H1 (cell line): Measurements from ENCODE around the gene LRBA. TPM values are rescaled to one million over a fixed set of nuclear protein-coding genes. Genes with fewer than 3 reads are reported as not detected.

Experiments used
- CTCF ChIA-PET: fragments of 300-600 bp; sonication (Branson Sonifier 250); formaldehyde crosslinking; loops from one replicate; lab custom pipeline; 2021; ENCODE audit not compliant: partially characterized antibody; lab: Charles Lee
- POLR2A ChIA-PET: fragments of 300-600 bp; sonication (Branson Sonifier 250); formaldehyde crosslinking; loops from one replicate; lab custom pipeline; 2021; ENCODE audit warnings: inconsistent platforms; ENCODE audit not compliant: partially characterized antibody; lab: Charles Lee
- DNase-seq, 2 experiments: peaks; one replicate each; pipeline versions ENCODE4 v3.0.0 to v3.0.0-alpha.2; 2010 to 2022; ENCODE audit warnings: low spot score in 2 of 2, low read depth in 1 of 2, mixed read lengths in 1 of 2
- FAIRE-seq: peaks from 2 replicates; lab custom pipeline; 2011; peaks lifted over from hg19 to GRCh38; lab: Jason Lieb, UNC
- H2AFZ ChIP-seq: 2 replicates; pipeline ENCODE4 v1.8.1; 2012; ENCODE audit warnings: low read length, inconsistent platforms
- H2AK5ac ChIP-seq: 2 replicates; pipeline ENCODE4 v1.6.1; 2013; ENCODE audit warnings: low read depth, low read length
- H2BK120ac ChIP-seq: replicated peaks from 2 replicates; pipeline ENCODE3; 2013; ENCODE audit warnings: low read depth, low read length, inconsistent platforms
- H2BK12ac ChIP-seq: 2 replicates; pipeline ENCODE4 v1.6.1; 2013; ENCODE audit warnings: low read depth, low read length
- H2BK15ac ChIP-seq: 2 replicates; pipeline ENCODE4 v1.6.1; 2013; ENCODE audit warnings: low read length
- H2BK20ac ChIP-seq: 2 replicates; pipeline ENCODE4 v1.6.1; 2013; ENCODE audit warnings: low read length
- H2BK5ac ChIP-seq: 2 replicates; pipeline ENCODE4 v1.6.1; 2013; ENCODE audit warnings: low read depth, low read length
- H3K14ac ChIP-seq: 2 replicates; pipeline ENCODE4 v1.6.1; 2013; ENCODE audit warnings: inconsistent platforms; ENCODE audit not compliant: insufficient read length
- H3K18ac ChIP-seq: 2 replicates; pipeline ENCODE4 v1.6.1; 2013; ENCODE audit warnings: low read length; ENCODE audit errors: extremely low read depth
- H3K23ac ChIP-seq: 2 replicates; pipeline ENCODE4 v1.6.1; 2013; ENCODE audit warnings: inconsistent platforms; ENCODE audit not compliant: insufficient read length
- H3K23me2 ChIP-seq: 2 replicates; pipeline ENCODE4 v1.6.1; 2013; ENCODE audit warnings: low read depth, low read length
- H3K27ac ChIP-seq: 2 replicates; pipeline ENCODE4 v1.6.1; 2011; ENCODE audit warnings: low read depth, low read length, inconsistent platforms
- H3K27me3 ChIP-seq, 4 experiments: replicated peaks in 1 of 4; 1 replicate in 1 of 4; 2 replicates in 3 of 4; pipeline versions ENCODE4 v1.6.1 to v1.8.1; 2011 to 2013; ENCODE audit warnings: low read length in 3 of 4, mild to moderate bottlenecking in 3 of 4, inconsistent platforms in 2 of 4, mixed read lengths in 2 of 4, moderate library complexity in 1 of 4; ENCODE audit not compliant: control insufficient read depth in 3 of 4, insufficient read depth in 3 of 4; ENCODE audit errors: extremely low read depth in 1 of 4
- H3K36me3 ChIP-seq, 4 experiments: 2 replicates each; pipeline versions ENCODE4 v1.6.1 to v1.8.1; 2011 to 2013; ENCODE audit warnings: mild to moderate bottlenecking in 4 of 4, low read length in 3 of 4, moderate library complexity in 2 of 4, control low read depth in 1 of 4, inconsistent platforms in 1 of 4; ENCODE audit not compliant: insufficient read depth in 4 of 4, control insufficient read depth in 2 of 4
- H3K4ac ChIP-seq: replicated peaks from 2 replicates; pipeline ENCODE3; 2013; ENCODE audit warnings: low read length, low read depth, mixed read lengths, inconsistent platforms; ENCODE audit not compliant: insufficient read length
- H3K4me1 ChIP-seq, 4 experiments: replicated peaks in 1 of 4; 1 replicate in 1 of 4; 2 replicates in 3 of 4; pipeline versions ENCODE4 v1.6.1 to v1.8.1; 2011 to 2013; ENCODE audit warnings: low read length in 3 of 4, inconsistent platforms in 2 of 4, mixed read lengths in 1 of 4; ENCODE audit not compliant: insufficient read depth in 4 of 4, control insufficient read depth in 3 of 4
- H3K4me2 ChIP-seq, 2 experiments: 2 replicates each; pipeline versions ENCODE4 v1.6.1 to v1.8.1; 2011 to 2013; ENCODE audit warnings: low read depth in 2 of 2, low read length in 2 of 2, control low read depth in 1 of 2, inconsistent platforms in 1 of 2, mild to moderate bottlenecking in 1 of 2; ENCODE audit not compliant: insufficient read depth in 1 of 2
- H3K4me3 ChIP-seq, 4 experiments: fragments of 200-600, 300-600 bp in 1 of 4; sonication (generic), shearing (Covaris generic), sonication (Bioruptor Twin) in 1 of 4; 2 replicates each; pipeline versions ENCODE4 v1.5.1 to v1.8.1; 2011 to 2016; ENCODE audit warnings: low read length in 4 of 4, low read depth in 3 of 4, control low read depth in 2 of 4, inconsistent platforms in 2 of 4, mild to moderate bottlenecking in 2 of 4, mixed read lengths in 1 of 4, moderate library complexity in 1 of 4; ENCODE audit not compliant: insufficient read depth in 2 of 4; ENCODE audit errors: extremely low read depth in 1 of 4
- H3K56ac ChIP-seq: replicated peaks from 2 replicates; pipeline ENCODE3; 2013; ENCODE audit warnings: low read depth, mild to moderate bottlenecking, mixed read lengths, low read length, inconsistent platforms; ENCODE audit not compliant: insufficient read length
- H3K79me1 ChIP-seq: 2 replicates; pipeline ENCODE4 v1.6.1; 2013; ENCODE audit warnings: low read depth, low read length, control low read depth
- H3K79me2 ChIP-seq, 2 experiments: 2 replicates each; pipeline versions ENCODE4 v1.6.1 to v1.8.1; 2012 to 2013; ENCODE audit warnings: low read length in 2 of 2, mild to moderate bottlenecking in 2 of 2, inconsistent platforms in 1 of 2; ENCODE audit not compliant: insufficient read depth in 2 of 2, control insufficient read depth in 1 of 2
- H3K9ac ChIP-seq, 4 experiments: replicated peaks in 1 of 4; 1 replicate in 1 of 4; 2 replicates in 3 of 4; pipeline versions ENCODE4 v1.6.1 to v1.8.1; 2011 to 2013; ENCODE audit warnings: low read depth in 3 of 4, low read length in 3 of 4, control low read depth in 2 of 4, mild to moderate bottlenecking in 2 of 4, moderate library complexity in 2 of 4, inconsistent platforms in 1 of 4; ENCODE audit errors: extremely low read depth in 1 of 4
- H3K9me3 ChIP-seq, 2 experiments: 2 replicates each; pipeline versions ENCODE4 v1.6.1 to v1.8.1; 2012 to 2013; ENCODE audit warnings: mild to moderate bottlenecking in 2 of 2, moderate library complexity in 2 of 2, control low read depth in 1 of 2, inconsistent platforms in 1 of 2, low read depth in 1 of 2, low read length in 1 of 2, mixed read lengths in 1 of 2; ENCODE audit not compliant: insufficient read depth in 2 of 2
- H4K20me1 ChIP-seq, 2 experiments: replicated peaks in 1 of 2; 2 replicates each; pipeline versions ENCODE3 to v1.8.1; 2011 to 2013; ENCODE audit warnings: inconsistent platforms in 2 of 2, low read length in 2 of 2, mild to moderate bottlenecking in 1 of 2; ENCODE audit not compliant: insufficient read depth in 2 of 2, control insufficient read depth in 1 of 2
- H4K5ac ChIP-seq: 2 replicates; pipeline ENCODE4 v1.6.1; 2013; ENCODE audit warnings: low read length, low read depth, mixed read lengths, inconsistent platforms; ENCODE audit not compliant: insufficient read length
- H4K8ac ChIP-seq: 2 replicates; pipeline ENCODE4 v1.8.0; 2013; ENCODE audit warnings: mild to moderate bottlenecking, moderate library complexity, low read length, inconsistent platforms; ENCODE audit not compliant: insufficient read depth; ENCODE audit errors: extremely low read depth
- H4K91ac ChIP-seq: replicated peaks from 2 replicates; pipeline ENCODE3; 2013; ENCODE audit warnings: low read length, mixed read lengths, inconsistent platforms; ENCODE audit not compliant: insufficient read length
- CHD2 ChIP-seq: IDR thresholded peaks from 2 replicates; pipeline ENCODE4 v1.6.1; 2012; ENCODE audit warnings: low read length, improper control_type of control experiment
- EGR1 ChIP-seq: IDR thresholded peaks from 2 replicates; pipeline ENCODE4 v1.6.1; 2011; ENCODE audit warnings: low read depth, low read length, borderline replicate concordance
- GTF2F1 ChIP-seq: IDR thresholded peaks from 2 replicates; pipeline ENCODE4 v1.6.1; 2012; ENCODE audit warnings: low read depth, low read length, improper control_type of control experiment, borderline replicate concordance
- HDAC6 ChIP-seq: IDR thresholded peaks from one replicate; pipeline ENCODE4 v1.7.1; 2012; ENCODE audit warnings: low read depth, mild to moderate bottlenecking, inconsistent platforms, low read length, moderate library complexity
- KDM4A ChIP-seq: IDR thresholded peaks from one replicate; pipeline ENCODE4 v1.7.1; 2012; ENCODE audit warnings: low read depth, mild to moderate bottlenecking, moderate library complexity, low read length, inconsistent platforms; ENCODE audit not compliant: severe bottlenecking
- POLR2A ChIP-seq, 2 experiments: IDR thresholded peaks; 1 replicate in 1 of 2; 2 replicates in 1 of 2; pipeline ENCODE4 v1.6.1; 2011; ENCODE audit warnings: low read depth in 2 of 2, low read length in 2 of 2, mild to moderate bottlenecking in 2 of 2; ENCODE audit errors: control extremely low read depth in 1 of 2
- RAD21 ChIP-seq, 2 experiments: IDR thresholded peaks in 1 of 2; conservative IDR thresholded peaks in 1 of 2; 2 replicates each; pipeline ENCODE4 v1.6.1; 2011; ENCODE audit warnings: low read depth in 2 of 2, low read length in 2 of 2, improper control_type of control experiment in 1 of 2, inconsistent platforms in 1 of 2, mild to moderate bottlenecking in 1 of 2, moderate library complexity in 1 of 2
- RFX5 ChIP-seq: IDR thresholded peaks from 2 replicates; pipeline ENCODE4 v1.6.1; 2011; ENCODE audit warnings: low read depth, low read length, improper control_type of control experiment, borderline replicate concordance
- SIX5 ChIP-seq: IDR thresholded peaks from 2 replicates; pipeline ENCODE4 v1.6.1; 2011; ENCODE audit warnings: mild to moderate bottlenecking, low read depth, low read length
- SRF ChIP-seq: IDR thresholded peaks from 2 replicates; pipeline ENCODE4 v1.6.1; 2011; ENCODE audit warnings: mild to moderate bottlenecking, low read depth, low read length, moderate library complexity
- TAF7 ChIP-seq: optimal IDR thresholded peaks from 2 replicates; pipeline ENCODE3; 2011; ENCODE audit warnings: low read depth, mild to moderate bottlenecking, inconsistent platforms, low read length, moderate library complexity, borderline replicate concordance
- WGBS, 2 experiments: shearing (Covaris generic) in 1 of 2; methylation state at CpG; one replicate each; pipeline versions ENCODE4 v1.1.6 to v1.1.7; 2013 to 2015; ENCODE audit warnings: low lambda C conversion rate in 2 of 2, mixed read lengths in 2 of 2, inconsistent platforms in 1 of 2, low coverage in 1 of 2, missing lambda C conversion rate in 1 of 2; ENCODE audit not compliant: insufficient replicate concordance in 2 of 2, insufficient coverage in 1 of 2, insufficient read length in 1 of 2; ENCODE audit errors: extremely low coverage in 1 of 2, missing lambda C conversion rate in 1 of 2; 5-methylcytosine and 5-hydroxymethylcytosine counted together
- polyA plus RNA-seq, 7 experiments: library from polyadenylated mRNA; depleted of rRNA in 3 of 7; stranded (reverse) in 5 of 7; unstranded in 2 of 7; fragments of >200 nt in 5 of 7; fragments of 200-250 nt in 2 of 7; gene quantifications; 1 replicate in 5 of 7; 2 replicates in 1 of 7; 4 replicates in 1 of 7; pipeline versions ENCODE4 v1.2.1 to v1.2.3, GENCODE V29; 2011 to 2013; ENCODE audit warnings: missing spikeins in 2 of 7, mixed read lengths in 2 of 7
- total RNA-seq: library from RNA; stranded (reverse); fragmentation: NEBNext Ultra II Directional; extraction: Animal tissue kit (Norgen Biotek cat#: 25700); gene quantifications from 2 replicates; pipeline ENCODE4 v1.2.1, GENCODE V29; 2021
- TF ChIP-seq, protein P1 (sequence below): IDR thresholded peaks from 2 replicates; pipeline ENCODE4 v1.6.1; 2011; ENCODE audit warnings: low read length, improper control_type of control experiment
- TF ChIP-seq, protein P2 (sequence below): IDR thresholded peaks from 2 replicates; pipeline ENCODE4 v1.6.1; 2012; ENCODE audit warnings: inconsistent platforms

LRBA gene
- total and polyA plus RNA-seq, 2 of the 8 experiments (the other 6 are each of a cell fraction or from before 2014, with no cell fraction given) = 54.6 to 83.2 TPM

DNA sequence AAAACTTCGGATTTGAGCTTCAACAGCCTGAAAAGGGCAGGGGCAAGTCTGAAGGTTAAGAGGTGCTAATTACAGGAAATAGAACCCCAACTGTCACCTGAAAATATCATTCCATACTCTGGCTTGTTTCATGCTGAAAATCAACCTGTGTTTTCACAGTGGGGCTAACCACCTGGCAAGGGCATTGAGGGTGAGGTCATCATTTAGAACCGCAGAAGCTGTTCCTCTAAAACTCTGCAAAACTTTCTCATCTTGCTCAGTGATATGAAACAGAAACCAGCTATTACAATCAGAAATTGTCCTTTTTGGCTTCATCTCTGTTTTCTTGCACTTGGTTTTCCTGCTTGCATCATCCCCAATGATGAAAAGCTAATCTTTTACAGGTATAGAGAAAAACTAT is 689.2 kb downstream of the LRBA start:
- Histone ChIP-seq H2BK12ac (no peak overlapping the region), H3K23ac (no peak overlapping the region), H3K4ac (no peak overlapping the region), H3K4me1 (no peaks in the 10 kb centered on the region; a peak in 1 of 7 replicates), H3K36me3 (no peaks in the 10 kb centered on the region), H2BK5ac (no peak overlapping the region), H3K56ac (no peak overlapping the region), H3K79me1 (no peaks in the 10 kb centered on the region), H3K23me2 (no peaks in the 10 kb centered on the region), H4K91ac (no peak overlapping the region), H3K4me2 (no peak overlapping the region), H2AK5ac (no peak overlapping the region), H2BK20ac (no peak overlapping the region), H4K8ac (no peak overlapping the region), H3K79me2 (no peaks in the 10 kb centered on the region), H4K20me1 (peaks cover 0 to 3% of the 10 kb centered on the region in 2 experiments), H3K9me3 (no peaks in the 10 kb centered on the region), H3K27ac (no peak overlapping the region), H3K27me3 (no peaks in the 10 kb centered on the region), H2BK15ac (no peak overlapping the region), H3K4me3 (no peak overlapping the region), H3K18ac (no peak overlapping the region), H2BK120ac (no peak overlapping the region), H3K9ac (no peak overlapping the region), H3K14ac (no peak overlapping the region), H4K5ac (no peak overlapping the region), H2AFZ (no peak overlapping the region)
- DNase-seq (no peak), FAIRE-seq (no peak)
- 95% methylated on average over 2 of the region's 2 CpGs; no CpG with 5 or more reads in 1 of the 2 experiments for WGBS, 2 experiments
- ChIA-PET CTCF (interaction anchor here (1.7 kb wide), 1 partner anchor 18 kb away, joined by 3 read pairs; no protein-coding TSS in a partner anchor), POLR2A (interaction anchor here (0.8 kb wide), 1 partner anchor 307 kb away, joined by 3 read pairs; no protein-coding TSS in a partner anchor)
- no peak for TF ChIP-seq EGR1
- TF ChIP-seq RAD21 (IDR thresholded peaks at IDR 0.05 in 1 of 2, conservative IDR thresholded peaks at IDR 0.05 in 1 of 2; ENCODE audit: low read depth in 2 of 2, low read length in 2 of 2) = no peak
- TF ChIP-seq GTF2F1 = no peak
- TF ChIP-seq HDAC6 = no peak
- TF ChIP-seq, protein P1, sequence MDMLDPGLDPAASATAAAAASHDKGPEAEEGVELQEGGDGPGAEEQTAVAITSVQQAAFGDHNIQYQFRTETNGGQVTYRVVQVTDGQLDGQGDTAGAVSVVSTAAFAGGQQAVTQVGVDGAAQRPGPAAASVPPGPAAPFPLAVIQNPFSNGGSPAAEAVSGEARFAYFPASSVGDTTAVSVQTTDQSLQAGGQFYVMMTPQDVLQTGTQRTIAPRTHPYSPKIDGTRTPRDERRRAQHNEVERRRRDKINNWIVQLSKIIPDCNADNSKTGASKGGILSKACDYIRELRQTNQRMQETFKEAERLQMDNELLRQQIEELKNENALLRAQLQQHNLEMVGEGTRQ = no peak
- TF ChIP-seq, protein P2, sequence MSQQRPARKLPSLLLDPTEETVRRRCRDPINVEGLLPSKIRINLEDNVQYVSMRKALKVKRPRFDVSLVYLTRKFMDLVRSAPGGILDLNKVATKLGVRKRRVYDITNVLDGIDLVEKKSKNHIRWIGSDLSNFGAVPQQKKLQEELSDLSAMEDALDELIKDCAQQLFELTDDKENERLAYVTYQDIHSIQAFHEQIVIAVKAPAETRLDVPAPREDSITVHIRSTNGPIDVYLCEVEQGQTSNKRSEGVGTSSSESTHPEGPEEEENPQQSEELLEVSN = no peak
- TF ChIP-seq KDM4A = no peak
- no peak for TF ChIP-seq SRF
- TF ChIP-seq RFX5 = no peak
- TF ChIP-seq POLR2A (IDR thresholded peaks at IDR 0.05; ENCODE audit: control extremely low read depth in 1 of 2, low read depth in 2 of 2, low read length in 2 of 2) = no peak
- no peak for TF ChIP-seq SIX5
- no peak for TF ChIP-seq TAF7
- TF ChIP-seq CHD2 = no peak
